Activated CD4-positive, CD25-positive, alpha-beta regulatory T cell (primary cell): ENCODE data around the gene PAX3.

Experiments
- DNase-seq, 4 experiments: peaks; one replicate each; lab custom pipeline; 2025; lab: John Stamatoyannopoulos, UW

PAX3 gene

GRCh38 chr2:222310747-222311318, 12.0 kb upstream of the PAX3 start:
- no peak for DNase-seq

- DNase-seq, result no peak
Measured at GRCh38 chr2:222309766-222310165, 11.0 kb upstream of the PAX3 start.

GRCh38 chr2:222309361-222309760, 10.6 kb upstream of the PAX3 start:
- DNase-seq, result no peak

- DNase-seq, result no peak
Measured at GRCh38 chr2:222307978-222308730, 9.4 kb upstream of the PAX3 start.

GRCh38 chr2:222307143-222307756, 8.5 kb upstream of the PAX3 start:
- no peak for DNase-seq

- no peak for DNase-seq
Measured at GRCh38 chr2:222306393-222307142, 7.8 kb upstream of the PAX3 start.

GRCh38 chr2:222305516-222306392, 7.0 kb upstream of the PAX3 start:
- DNase-seq, result no peak

- no peak for DNase-seq
Measured at GRCh38 chr2:222304737-222305515, 6.1 kb upstream of the PAX3 start.

- DNase-seq, result no peak
Measured at GRCh38 chr2:222303828-222304736, 5.3 kb upstream of the PAX3 start.

GRCh38 chr2:222303045-222303827, 4.4 kb upstream of the PAX3 start:
- DNase-seq, result no peak

GRCh38 chr2:222302178-222303018, 3.6 kb upstream of the PAX3 start:
- no peak for DNase-seq

- no peak for DNase-seq
Measured at GRCh38 chr2:222301796-222302118, 3.0 kb upstream of the PAX3 start.

- no peak for DNase-seq
Measured at GRCh38 chr2:222301053-222301795, 2.4 kb upstream of the PAX3 start.

- no peak for DNase-seq
Measured at GRCh38 chr2:222300726-222301052, 1.9 kb upstream of the PAX3 start.

- DNase-seq, result no peak
Measured at GRCh38 chr2:222299906-222300725, 1.3 kb upstream of the PAX3 start.

GRCh38 chr2:222298001-222298310, 842 bp downstream of the PAX3 start:
- DNase-seq, result no peak

- DNase-seq, result no peak
Measured at GRCh38 chr2:222297600-222297935, 1.2 kb downstream of the PAX3 start.
